Cardiac muscle cell (in vitro differentiated cells and primary cell): Measurements from ENCODE around the gene SLC10A1. TPM values are rescaled to one million over a fixed set of nuclear protein-coding genes. Genes with fewer than 3 reads are reported as not detected.
A peak's percentile ranks its signal among the peaks of the same experiment; 100 is the strongest.

Source experiments
- DNase-seq, 2 donors: peaks; one replicate each; pipeline versions ENCODE4 v3.0.0 to v3.0.0-alpha.2; 2010 to 2017; ENCODE audit warnings: low read depth in 1 of 2, low spot score in 1 of 2
- H3K27ac ChIP-seq: fragments of 200-600 bp; sonication (generic); 2 replicates; pipeline ENCODE4 v1.5.1; 2016
- H3K27me3 ChIP-seq: fragments of 200-600 bp; sonication (generic); 2 replicates; pipeline ENCODE4 v1.6.0; 2016; ENCODE audit warnings: control low read depth
- H3K36me3 ChIP-seq: fragments of 200-600 bp; sonication (generic); 2 replicates; pipeline ENCODE4 v1.5.1; 2016; ENCODE audit warnings: control low read depth
- H3K4me1 ChIP-seq: fragments of 200-600 bp; sonication (generic); 2 replicates; pipeline ENCODE4 v1.8.1; 2017; ENCODE audit warnings: low read depth, mild to moderate bottlenecking, mixed run types
- H3K4me3 ChIP-seq: fragments of 200-600 bp; sonication (generic); 2 replicates; pipeline ENCODE4 v1.5.1; 2016; ENCODE audit warnings: mild to moderate bottlenecking
- H3K9me3 ChIP-seq: fragments of 200-600 bp; sonication (generic); 2 replicates; pipeline ENCODE4 v1.5.1; 2017; ENCODE audit warnings: low read depth, mild to moderate bottlenecking, control low read depth
- CTCF ChIP-seq: IDR thresholded peaks from 2 replicates; pipeline ENCODE4 v1.5.1; 2012; ENCODE audit warnings: low read depth, mild to moderate bottlenecking, low read length
- polyA plus RNA-seq: library from polyadenylated mRNA; unstranded; fragments of >200 nt; fragmentation: Nextera tagmentation; extraction: Ambion mirVana; gene quantifications from 2 replicates; pipeline ENCODE4 v1.2.1, GENCODE V29; 2016
- total RNA-seq: library from RNA; depleted of rRNA; stranded (reverse); fragments of >200 nt; gene quantifications from 2 replicates; pipeline ENCODE4 v1.2.3, GENCODE V29; 2016

The SLC10A1 gene
- total and polyA plus RNA-seq, 2 experiments from 2014 or later, result not detected

GRCh38 chr14:69827560-69827959, 30.5 kb upstream of the SLC10A1 start:
- H3K27ac ChIP-seq, result no peak overlapping the region
- H3K4me1 ChIP-seq, result no peaks in the 10 kb centered on the region
- no peaks in the 10 kb centered on the region for H3K27me3 ChIP-seq
- no peak overlapping the region for H3K4me3 ChIP-seq
- H3K36me3 ChIP-seq, result no peaks in the 10 kb centered on the region
- TF ChIP-seq CTCF, result no peak
- no peaks in the 10 kb centered on the region for H3K9me3 ChIP-seq
- DNase-seq, result no peak

- Histone ChIP-seq H3K9me3 (no peaks in the 10 kb centered on the region), H3K4me1 (no peaks in the 10 kb centered on the region), H3K4me3 (no peak overlapping the region), H3K27me3 (peaks cover 6% of the 10 kb centered on the region), H3K27ac (no peak overlapping the region), H3K36me3 (no peaks in the 10 kb centered on the region)
- no peak for TF ChIP-seq CTCF
- no peak for DNase-seq
Measured at GRCh38 chr14:69822456-69822855, 25.4 kb upstream of the SLC10A1 start.

GRCh38 chr14:69820991-69821390, 23.9 kb upstream of the SLC10A1 start:
- Histone ChIP-seq H3K4me1 (no peaks in the 10 kb centered on the region), H3K4me3 (no peak overlapping the region), H3K27ac (no peak overlapping the region), H3K9me3 (no peaks in the 10 kb centered on the region), H3K36me3 (no peaks in the 10 kb centered on the region), H3K27me3 (peaks cover 19% of the 10 kb centered on the region)
- TF ChIP-seq CTCF, result no peak
- DNase-seq, result no peak

- DNase-seq, result peak in 1 of 2 donors; percentile 28
- Histone ChIP-seq H3K27ac (no peak overlapping the region), H3K27me3 (peaks cover 23% of the 10 kb centered on the region), H3K36me3 (no peaks in the 10 kb centered on the region), H3K4me3 (no peak overlapping the region), H3K9me3 (no peaks in the 10 kb centered on the region), H3K4me1 (no peaks in the 10 kb centered on the region)
- TF ChIP-seq CTCF, result no peak
Measured at GRCh38 chr14:69819607-69820006, 22.6 kb upstream of the SLC10A1 start.

GRCh38 chr14:69818758-69819191, 21.7 kb upstream of the SLC10A1 start:
- H3K27me3 ChIP-seq, result peaks cover 23% of the 10 kb centered on the region
- no peak overlapping the region for H3K27ac ChIP-seq
- DNase-seq, result peak; percentile 69 to 71
- no peaks in the 10 kb centered on the region for H3K9me3 ChIP-seq
- H3K4me1 ChIP-seq, result no peaks in the 10 kb centered on the region
- no peak overlapping the region for H3K4me3 ChIP-seq
- TF ChIP-seq CTCF, result peak; percentile 75
- H3K36me3 ChIP-seq, result no peaks in the 10 kb centered on the region

GRCh38 chr14:69816216-69816615, 19.2 kb upstream of the SLC10A1 start:
- TF ChIP-seq CTCF, result no peak
- no peaks in the 10 kb centered on the region for H3K4me1 ChIP-seq

More at GRCh38 chr14:69816216-69816615, 19.2 kb upstream of the SLC10A1 start:
- Histone ChIP-seq H3K27ac (no peak overlapping the region), H3K4me3 (no peak overlapping the region), H3K36me3 (no peaks in the 10 kb centered on the region), H3K9me3 (no peaks in the 10 kb centered on the region), H3K27me3 (peaks cover 23% of the 10 kb centered on the region)
- DNase-seq, result no peak
